GM12875 (cell line): ENCODE measurements around the gene LAD1.
A peak's percentile ranks its signal among the peaks of the same experiment; 100 is the strongest.

Experiments used
- H3K4me3 ChIP-seq: one replicate; pipeline ENCODE4 v1.5.1; 2011; ENCODE audit warnings: low read depth, low read length, control low read depth
- CTCF ChIP-seq: IDR thresholded peaks from 2 replicates; pipeline ENCODE4 v1.5.1; 2011; ENCODE audit warnings: low read depth, mild to moderate bottlenecking, control low read depth, inconsistent platforms, low read length, moderate library complexity, borderline replicate concordance; ENCODE audit not compliant: insufficient read depth

Gene LAD1

GRCh38 chr1:201353186-201353940 is 45.8 kb downstream of the LAD1 start:
- H3K4me3 ChIP-seq = no peak overlapping the region
- TF ChIP-seq CTCF = no peak

GRCh38 chr1:201351617-201352016 is 47.5 kb downstream of the LAD1 start:
- no peak for TF ChIP-seq CTCF
- H3K4me3 ChIP-seq = no peak overlapping the region

- TF ChIP-seq CTCF = no peak
Observed at GRCh38 chr1:201350884-201351283, 48.2 kb downstream of the LAD1 start.

GRCh38 chr1:201350361-201350725 is 48.8 kb downstream of the LAD1 start:
- no peak for TF ChIP-seq CTCF
- no peak overlapping the region for H3K4me3 ChIP-seq

More at GRCh38 chr1:201350884-201351283, 48.2 kb downstream of the LAD1 start:
- no peak overlapping the region for H3K4me3 ChIP-seq

- no peak for TF ChIP-seq CTCF
- H3K4me3 ChIP-seq = no peak overlapping the region
Observed at GRCh38 chr1:201349092-201349491, 50.0 kb downstream of the LAD1 start.

GRCh38 chr1:201348211-201348566 is 50.9 kb downstream of the LAD1 start:
- peak; percentile 79 for TF ChIP-seq CTCF
- no peak overlapping the region for H3K4me3 ChIP-seq

GRCh38 chr1:201347498-201348210 is 51.5 kb downstream of the LAD1 start:
- TF ChIP-seq CTCF = no peak
- no peak overlapping the region for H3K4me3 ChIP-seq
